HEK293 (cell line): Measurements from ENCODE around the gene FAM98C.

Source experiments
- CTCF ChIP-seq: fragments of 450-650 bp; formaldehyde crosslinking; IDR thresholded peaks from 2 replicates; pipeline ENCODE4 v1.5.1; 2016; ENCODE audit warnings: missing biosample characterization, missing genetic modification characterization
- ZNF473 ChIP-seq: fragments of 450-650 bp; formaldehyde crosslinking; IDR thresholded peaks from 2 replicates; pipeline ENCODE4 v1.5.1; 2017; ENCODE audit warnings: missing biosample characterization, missing genetic modification characterization
- ZNF561 ChIP-seq: fragments of 450-650 bp; IDR thresholded peaks from 2 replicates; pipeline ENCODE4 v1.5.1; 2018; ENCODE audit warnings: missing biosample characterization, missing genetic modification characterization, borderline replicate concordance
- ZNF747 ChIP-seq: fragments of 450-650 bp; formaldehyde crosslinking; IDR thresholded peaks from 2 replicates; pipeline ENCODE4 v1.5.1; 2016; ENCODE audit warnings: missing biosample characterization, missing genetic modification characterization
- ZSCAN30 ChIP-seq: fragments of 450-650 bp; IDR thresholded peaks from 2 replicates; pipeline ENCODE4 v1.5.1; 2018; ENCODE audit warnings: missing biosample characterization, mild to moderate bottlenecking, missing genetic modification characterization, moderate library complexity
- TF ChIP-seq, protein P1 (sequence below): fragments of 450-650 bp; IDR thresholded peaks from 2 replicates; pipeline ENCODE4 v1.5.1; 2018; ENCODE audit warnings: missing biosample characterization, mild to moderate bottlenecking, missing genetic modification characterization

GRCh38 chr19:38457202-38457601 is 54.3 kb downstream of the FAM98C start:
- TF ChIP-seq ZSCAN30, result no peak
- no peak for TF ChIP-seq ZNF473 (tag by site-specific recombination)
- no peak for TF ChIP-seq CTCF (tag by site-specific recombination)
- no peak for TF ChIP-seq ZNF747
- TF ChIP-seq, protein P1, sequence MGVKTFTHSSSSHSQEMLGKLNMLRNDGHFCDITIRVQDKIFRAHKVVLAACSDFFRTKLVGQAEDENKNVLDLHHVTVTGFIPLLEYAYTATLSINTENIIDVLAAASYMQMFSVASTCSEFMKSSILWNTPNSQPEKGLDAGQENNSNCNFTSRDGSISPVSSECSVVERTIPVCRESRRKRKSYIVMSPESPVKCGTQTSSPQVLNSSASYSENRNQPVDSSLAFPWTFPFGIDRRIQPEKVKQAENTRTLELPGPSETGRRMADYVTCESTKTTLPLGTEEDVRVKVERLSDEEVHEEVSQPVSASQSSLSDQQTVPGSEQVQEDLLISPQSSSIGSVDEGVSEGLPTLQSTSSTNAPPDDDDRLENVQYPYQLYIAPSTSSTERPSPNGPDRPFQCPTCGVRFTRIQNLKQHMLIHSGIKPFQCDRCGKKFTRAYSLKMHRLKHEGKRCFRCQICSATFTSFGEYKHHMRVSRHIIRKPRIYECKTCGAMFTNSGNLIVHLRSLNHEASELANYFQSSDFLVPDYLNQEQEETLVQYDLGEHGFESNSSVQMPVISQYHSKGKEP (tag by site-specific recombination), result no peak
- TF ChIP-seq ZNF561, result no peak
